NCI-H187 treated with DMSO at 0.1 percent for 48 hours (cell line): ENCODE measurements around the gene SRSF3.
"Not testable (repeated sequence)": the region's sequence is repeated elsewhere in the genome, so short reads cannot be mapped to it uniquely, and the experiment has no call there.

ENCODE experiments used
- DNase-seq: peaks from one replicate; lab custom pipeline; 2025; lab: John Stamatoyannopoulos, UW

The SRSF3 gene

GRCh38 chr6:36576578-36576977, 17.6 kb upstream of the SRSF3 start:
- DNase-seq, result no peak

- no peak for DNase-seq
These were observed 16.9 kb upstream of the SRSF3 start for GRCh38 chr6:36577301-36577700.

GRCh38 chr6:36578030-36578429, 16.1 kb upstream of the SRSF3 start:
- no peak for DNase-seq

GRCh38 chr6:36578431-36578830, 15.7 kb upstream of the SRSF3 start:
- DNase-seq, result no peak

GRCh38 chr6:36580184-36580526, 14.0 kb upstream of the SRSF3 start:
- DNase-seq, result no peak

GRCh38 chr6:36581716-36582115, 12.4 kb upstream of the SRSF3 start:
- DNase-seq, result no peak

- DNase-seq, result no peak
These were observed 7.6 kb upstream of the SRSF3 start for GRCh38 chr6:36586606-36587005.

GRCh38 chr6:36589025-36589400, 5.1 kb upstream of the SRSF3 start:
- DNase-seq, result not testable (repeated sequence)

GRCh38 chr6:36590237-36590636, 3.9 kb upstream of the SRSF3 start:
- no peak for DNase-seq

- DNase-seq, result no peak
These were observed 1.9 kb upstream of the SRSF3 start for GRCh38 chr6:36592221-36592655.

- DNase-seq, result no peak
These were observed 563 bp upstream of the SRSF3 start for GRCh38 chr6:36593569-36594028.

GRCh38 chr6:36594816-36595643, 868 bp downstream of the SRSF3 start:
- DNase-seq, result no peak

- DNase-seq, result no peak
These were observed 2.2 kb downstream of the SRSF3 start for GRCh38 chr6:36596356-36596755.

GRCh38 chr6:36597775-36598174, 3.6 kb downstream of the SRSF3 start:
- DNase-seq, result no peak

GRCh38 chr6:36598326-36598725, 4.2 kb downstream of the SRSF3 start:
- no peak for DNase-seq

GRCh38 chr6:36598739-36599318, 4.7 kb downstream of the SRSF3 start:
- no peak for DNase-seq

GRCh38 chr6:36599791-36600209, 5.6 kb downstream of the SRSF3 start:
- DNase-seq, result no peak

- DNase-seq, result no peak
These were observed 6.5 kb downstream of the SRSF3 start for GRCh38 chr6:36600564-36601146.

- not testable (repeated sequence) for DNase-seq
These were observed 7.7 kb downstream of the SRSF3 start for GRCh38 chr6:36601818-36602217.

GRCh38 chr6:36603222-36604089, 9.3 kb downstream of the SRSF3 start:
- no peak for DNase-seq

- DNase-seq, result no peak
These were observed 10.2 kb downstream of the SRSF3 start for GRCh38 chr6:36604090-36605060.
